ENCODE results near the gene KIF3C.

DNA sequence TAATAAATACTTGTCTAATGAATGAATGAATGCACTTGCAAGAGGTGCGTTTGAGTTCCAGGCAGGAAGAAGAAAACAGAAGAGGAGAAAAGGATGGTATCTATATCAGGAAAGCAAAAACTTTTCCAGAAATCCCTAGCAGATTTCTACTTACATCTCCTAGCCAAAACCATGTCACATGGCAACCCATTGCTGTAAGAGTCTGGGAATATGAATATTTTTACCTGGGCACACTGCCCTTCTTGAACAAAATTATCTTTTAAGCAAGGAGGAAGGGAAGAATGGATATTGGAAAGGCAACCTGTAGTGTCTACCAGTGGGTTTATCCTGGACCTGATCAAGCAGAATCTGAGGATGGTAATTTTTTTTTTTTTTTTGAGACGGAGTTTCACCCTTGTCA is 59.8 kb downstream of the KIF3C start:
- TF ChIP-seq, protein P1, sequence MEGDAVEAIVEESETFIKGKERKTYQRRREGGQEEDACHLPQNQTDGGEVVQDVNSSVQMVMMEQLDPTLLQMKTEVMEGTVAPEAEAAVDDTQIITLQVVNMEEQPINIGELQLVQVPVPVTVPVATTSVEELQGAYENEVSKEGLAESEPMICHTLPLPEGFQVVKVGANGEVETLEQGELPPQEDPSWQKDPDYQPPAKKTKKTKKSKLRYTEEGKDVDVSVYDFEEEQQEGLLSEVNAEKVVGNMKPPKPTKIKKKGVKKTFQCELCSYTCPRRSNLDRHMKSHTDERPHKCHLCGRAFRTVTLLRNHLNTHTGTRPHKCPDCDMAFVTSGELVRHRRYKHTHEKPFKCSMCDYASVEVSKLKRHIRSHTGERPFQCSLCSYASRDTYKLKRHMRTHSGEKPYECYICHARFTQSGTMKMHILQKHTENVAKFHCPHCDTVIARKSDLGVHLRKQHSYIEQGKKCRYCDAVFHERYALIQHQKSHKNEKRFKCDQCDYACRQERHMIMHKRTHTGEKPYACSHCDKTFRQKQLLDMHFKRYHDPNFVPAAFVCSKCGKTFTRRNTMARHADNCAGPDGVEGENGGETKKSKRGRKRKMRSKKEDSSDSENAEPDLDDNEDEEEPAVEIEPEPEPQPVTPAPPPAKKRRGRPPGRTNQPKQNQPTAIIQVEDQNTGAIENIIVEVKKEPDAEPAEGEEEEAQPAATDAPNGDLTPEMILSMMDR (IDR thresholded peaks at IDR 0.05) = no peak
- no peak for TF ChIP-seq ZFX (IDR thresholded peaks at IDR 0.05; ENCODE audit: borderline replicate concordance)

Data from 22Rv1 (cell line).